Skeletal muscle cell (primary cell): Measurements from ENCODE around the gene SLC7A8.

ENCODE experiments used
- DNase-seq: peaks from one replicate; pipeline ENCODE4 v3.0.0-alpha.2; 2010; ENCODE audit warnings: low read depth
- H3K4me3 ChIP-seq: 2 replicates; pipeline ENCODE4 v1.5.1; 2011; ENCODE audit warnings: low read depth, mild to moderate bottlenecking, control low read depth, low read length, moderate library complexity

The SLC7A8 gene

GRCh38 chr14:23163830-23164229 is 19.6 kb downstream of the SLC7A8 start:
- DNase-seq, result no peak
- no peak overlapping the region for H3K4me3 ChIP-seq

- H3K4me3 ChIP-seq, result no peak overlapping the region
- DNase-seq, result no peak
Observed at GRCh38 chr14:23162800-23163199, 20.7 kb downstream of the SLC7A8 start.

- DNase-seq, result no peak
Observed at GRCh38 chr14:23162005-23162404, 21.5 kb downstream of the SLC7A8 start.

GRCh38 chr14:23160924-23161522 is 22.4 kb downstream of the SLC7A8 start:
- DNase-seq, result peak; percentile 65
- no peak overlapping the region for H3K4me3 ChIP-seq

More at GRCh38 chr14:23162005-23162404, 21.5 kb downstream of the SLC7A8 start:
- no peak overlapping the region for H3K4me3 ChIP-seq

- no peak overlapping the region for H3K4me3 ChIP-seq
- DNase-seq, result no peak
Observed at GRCh38 chr14:23159532-23159931, 23.9 kb downstream of the SLC7A8 start.

- H3K4me3 ChIP-seq, result no peak overlapping the region
- DNase-seq, result no peak
Observed at GRCh38 chr14:23158779-23159178, 24.7 kb downstream of the SLC7A8 start.

GRCh38 chr14:23154964-23155587 is 28.4 kb downstream of the SLC7A8 start:
- DNase-seq, result peak; percentile 62
- no peak overlapping the region for H3K4me3 ChIP-seq

- no peak overlapping the region for H3K4me3 ChIP-seq
- peak; percentile 65 for DNase-seq
Observed at GRCh38 chr14:23153851-23154796, 29.3 kb downstream of the SLC7A8 start.

- no peak for DNase-seq
- H3K4me3 ChIP-seq, result no peak overlapping the region
Observed at GRCh38 chr14:23151342-23151741, 32.1 kb downstream of the SLC7A8 start.

GRCh38 chr14:23149745-23150144 is 33.7 kb downstream of the SLC7A8 start:
- H3K4me3 ChIP-seq, result no peak overlapping the region
- DNase-seq, result no peak

- no peak for DNase-seq
- no peak overlapping the region for H3K4me3 ChIP-seq
Observed at GRCh38 chr14:23148591-23149249, 34.7 kb downstream of the SLC7A8 start.

GRCh38 chr14:23147676-23148075 is 35.8 kb downstream of the SLC7A8 start:
- H3K4me3 ChIP-seq, result no peak overlapping the region
- no peak for DNase-seq

GRCh38 chr14:23146980-23147379 is 36.5 kb downstream of the SLC7A8 start:
- DNase-seq, result no peak
- no peak overlapping the region for H3K4me3 ChIP-seq

GRCh38 chr14:23146351-23146910 is 37.0 kb downstream of the SLC7A8 start:
- no peak for DNase-seq
- no peak overlapping the region for H3K4me3 ChIP-seq

GRCh38 chr14:23145794-23146350 is 37.6 kb downstream of the SLC7A8 start:
- H3K4me3 ChIP-seq, result no peak overlapping the region
- no peak for DNase-seq

GRCh38 chr14:23143911-23144310 is 39.5 kb downstream of the SLC7A8 start:
- no peak for DNase-seq
- H3K4me3 ChIP-seq, result no peak overlapping the region

- DNase-seq, result no peak
- H3K4me3 ChIP-seq, result no peak overlapping the region
Observed at GRCh38 chr14:23142826-23143225, 40.6 kb downstream of the SLC7A8 start.

GRCh38 chr14:23141706-23142444 is 41.6 kb downstream of the SLC7A8 start:
- H3K4me3 ChIP-seq, result no peak overlapping the region
- no peak for DNase-seq

- H3K4me3 ChIP-seq, result no peak overlapping the region
- DNase-seq, result no peak
Observed at GRCh38 chr14:23140371-23140770, 43.1 kb downstream of the SLC7A8 start.
